ENCODE data around the gene MYO16. TPM values are rescaled to one million over a fixed set of nuclear protein-coding genes. Genes with fewer than 3 reads are reported as not detected.

MYO16 gene
- total and polyA plus RNA-seq, 12 donors: 0.29 to 5.9 (median 1.4) TPM

DNA sequence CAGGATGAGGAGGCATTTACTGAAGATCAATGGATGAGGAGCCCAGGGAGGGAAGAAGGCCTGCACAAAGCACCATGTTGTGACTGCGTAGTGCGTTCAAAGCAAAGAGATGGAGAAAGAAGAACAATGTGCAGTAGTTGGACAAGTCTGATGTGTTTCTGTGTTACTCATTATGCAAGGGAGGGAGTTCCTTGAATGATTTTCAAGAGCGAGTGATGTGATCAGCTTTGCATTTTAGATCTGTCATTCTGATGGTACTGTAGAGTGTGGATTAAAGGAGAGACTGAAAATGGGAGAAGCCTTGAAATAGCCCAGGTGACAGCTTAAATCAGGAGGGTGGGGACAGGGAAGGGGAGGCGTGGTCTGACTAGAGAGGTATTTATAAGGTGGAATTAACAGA is 9.5 kb downstream of the MYO16 start:
- H3K36me3 ChIP-seq: no peaks in the 10 kb centered on the region
- WGBS, 2 donors: 73 to 92% methylated on average over 4 of the region's 4 CpGs
- H3K27ac ChIP-seq: no peak overlapping the region
- intact Hi-C loops (cut with DNase I): no loop called here
- H3K9me3 ChIP-seq: peaks cover 0 to 3% (median 0%) of the 10 kb centered on the region in 11 donors
- no peak overlapping the region for H3K4me3 ChIP-seq
- TF ChIP-seq CTCF (IDR thresholded peaks at IDR 0.05): no peak
- no peaks in the 10 kb centered on the region for H3K4me1 ChIP-seq
- no peaks in the 10 kb centered on the region for H3K27me3 ChIP-seq
- ATAC-seq (no peak), DNase-seq (no peak)

GRCh38 chr13:108643646-108644353 is 14.4 kb downstream of the MYO16 start:
- Histone ChIP-seq H3K36me3 (no peaks in the 10 kb centered on the region), H3K27ac (no peak overlapping the region), H3K9me3 (peaks cover 0 to 24% (median 6%) of the 10 kb centered on the region in 11 donors), H3K4me3 (no peak overlapping the region), H3K4me1 (no peaks in the 10 kb centered on the region), H3K27me3 (no peaks in the 10 kb centered on the region)
- ATAC-seq (no peak), DNase-seq (no peak)
- intact Hi-C loops (cut with DNase I): no loop called here
- TF ChIP-seq CTCF (IDR thresholded peaks at IDR 0.05): no peak
- WGBS, 2 donors: 82% methylated on average over 4 of the region's 4 CpGs

DNA sequence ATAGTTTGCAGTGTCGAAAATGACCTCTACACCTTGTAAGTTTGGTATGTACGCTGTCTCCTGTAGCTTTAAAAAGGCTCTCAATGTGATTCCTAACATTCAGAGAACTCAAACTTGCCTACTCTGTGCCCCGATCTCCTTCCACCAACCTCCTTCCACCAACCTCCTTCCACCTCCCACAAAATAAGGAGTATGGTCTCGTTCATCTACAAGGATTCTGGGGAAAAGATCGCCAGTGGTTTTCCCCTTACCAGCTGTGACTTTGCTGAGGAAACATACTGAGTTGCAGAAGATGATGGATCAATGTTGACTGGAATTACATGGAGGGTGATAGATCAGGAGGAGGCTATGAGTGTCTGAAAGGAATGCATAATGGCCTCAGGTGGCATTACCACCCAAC is 16.0 kb downstream of the MYO16 start:
- intact Hi-C loops (cut with DNase I): no loop called here
- TF ChIP-seq CTCF (IDR thresholded peaks at IDR 0.05): no peak
- Histone ChIP-seq H3K36me3 (no peaks in the 10 kb centered on the region), H3K27ac (no peak overlapping the region), H3K9me3 (peaks cover 0 to 24% (median 6%) of the 10 kb centered on the region in 11 donors), H3K4me1 (no peaks in the 10 kb centered on the region), H3K27me3 (no peaks in the 10 kb centered on the region), H3K4me3 (no peak overlapping the region)
- WGBS, 2 donors: 75 to 87% methylated on average over 5 of the region's 5 CpGs
- ATAC-seq (no peak), DNase-seq (no peak)

DNA sequence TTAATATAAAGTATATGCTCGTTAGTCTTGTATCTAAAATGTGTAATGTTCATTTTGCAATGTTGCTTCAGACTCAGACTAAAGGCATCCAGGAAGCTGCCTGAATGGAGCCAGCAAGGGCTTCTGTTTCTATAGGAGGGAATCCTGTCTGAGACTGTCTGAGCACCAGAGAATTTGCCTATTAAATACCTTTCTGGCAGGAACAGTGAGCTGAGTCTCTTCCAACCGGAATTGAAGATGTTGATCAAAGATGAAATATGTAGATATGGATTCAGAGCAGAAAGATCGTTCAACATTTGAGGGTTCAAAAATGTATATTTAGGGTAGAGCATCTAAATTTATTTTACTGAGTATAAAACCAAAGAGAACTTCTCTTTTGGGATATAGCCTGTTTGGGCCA is 20.9 kb downstream of the MYO16 start:
- Histone ChIP-seq H3K27ac (no peak overlapping the region), H3K4me3 (no peak overlapping the region), H3K36me3 (no peaks in the 10 kb centered on the region), H3K4me1 (no peaks in the 10 kb centered on the region), H3K27me3 (no peaks in the 10 kb centered on the region), H3K9me3 (peaks cover 0 to 18% (median under 1%) of the 10 kb centered on the region in 11 donors)
- WGBS, 2 donors: 71 to 75% methylated on average over 3 of the region's 3 CpGs
- intact Hi-C loops (cut with DNase I): no loop called here
- DNase-seq (no peak), ATAC-seq (no peak)
- no peak for TF ChIP-seq CTCF (IDR thresholded peaks at IDR 0.05)
